AG09319 (cell line): Measurements from ENCODE around the gene MRPS26.

Source experiments
- DNase-seq: peaks from one replicate; pipeline ENCODE4 v3.0.0-alpha.2; 2010; ENCODE audit warnings: low read depth; ENCODE audit errors: extremely low read depth
- CTCF ChIP-seq: IDR thresholded peaks from 2 replicates; pipeline ENCODE4 v1.5.1; 2011; ENCODE audit warnings: low read depth, mild to moderate bottlenecking, inconsistent platforms, low read length, moderate library complexity

The MRPS26 gene

GRCh38 chr20:3042625-3043024 lies 3.2 kb upstream of the MRPS26 start:
- DNase-seq: no peak

GRCh38 chr20:3043322-3043721 lies 2.5 kb upstream of the MRPS26 start, which contains the start of gene GNRH2:
TSS of gene GNRH2 (plus strand) at chr20:3043622. CDS start at chr20:3044415, 793 bp downstream.
- TF ChIP-seq CTCF: no peak
- DNase-seq: no peak

More at GRCh38 chr20:3042625-3043024, 3.2 kb upstream of the MRPS26 start:
- TF ChIP-seq CTCF: no peak

- no peak for TF ChIP-seq CTCF
- no peak for DNase-seq
Measured at GRCh38 chr20:3044336-3044965, 1.4 kb upstream of the MRPS26 start.

- no peak for TF ChIP-seq CTCF
- DNase-seq: no peak
Measured at GRCh38 chr20:3045042-3045815, 623 bp upstream of the MRPS26 start.

- no peak for DNase-seq
- no peak for TF ChIP-seq CTCF
Measured at GRCh38 chr20:3046677-3047462, 1.0 kb downstream of the MRPS26 start.

GRCh38 chr20:3047486-3048419 lies 1.9 kb downstream of the MRPS26 start:
- no peak for TF ChIP-seq CTCF
- DNase-seq: no peak
